BE2C (cell line): ENCODE data around the gene ADRA1B.

Experiments
- DNase-seq: peaks from one replicate; pipeline ENCODE4 v3.0.0-alpha.2; 2020
- H3K27me3 ChIP-seq: fragments of 250-450 bp; sonication (Bioruptor Pico); 2 replicates; pipeline ENCODE4 v1.5.1; 2020; ENCODE audit warnings: mild to moderate bottlenecking
- H3K36me3 ChIP-seq: fragments of 250-450 bp; sonication (Bioruptor Pico); 2 replicates; pipeline ENCODE4 v1.5.1; 2020; ENCODE audit warnings: mild to moderate bottlenecking
- H3K4me1 ChIP-seq: fragments of 250-450 bp; sonication (Bioruptor Pico); 2 replicates; pipeline ENCODE4 v1.5.1; 2020
- H3K4me3 ChIP-seq: 2 replicates; pipeline ENCODE4 v1.5.1; 2011; ENCODE audit warnings: low read depth, low read length
- H3K9me3 ChIP-seq: fragments of 250-450 bp; sonication (Bioruptor Pico); 2 replicates; pipeline ENCODE4 v1.5.1; 2020
- CTCF ChIP-seq: IDR thresholded peaks from 2 replicates; pipeline ENCODE4 v1.5.1; 2012; ENCODE audit warnings: mild to moderate bottlenecking, low read depth, low read length

The ADRA1B gene

GRCh38 chr5:159913501-159913900 lies 2.8 kb upstream of the ADRA1B start:
- Histone ChIP-seq H3K36me3 (no peaks in the 10 kb centered on the region), H3K27me3 (peaks cover 69% of the 10 kb centered on the region), H3K4me3 (no peak overlapping the region), H3K4me1 (no peaks in the 10 kb centered on the region), H3K9me3 (no peaks in the 10 kb centered on the region)
- no peak for TF ChIP-seq CTCF
- no peak for DNase-seq

- no peak for DNase-seq
- peaks cover 84% of the 10 kb centered on the region for H3K27me3 ChIP-seq
- no peaks in the 10 kb centered on the region for H3K36me3 ChIP-seq
- peak; percentile 10; the same call in 1 of the 2 replicates for TF ChIP-seq CTCF
- H3K9me3 ChIP-seq, result no peaks in the 10 kb centered on the region
- no peaks in the 10 kb centered on the region for H3K4me1 ChIP-seq
- peak overlapping the region; percentile 31 for H3K4me3 ChIP-seq
These were observed 819 bp downstream of the ADRA1B start for GRCh38 chr5:159916841-159917761.

GRCh38 chr5:159917994-159918393 lies 1.7 kb downstream of the ADRA1B start:
- no peaks in the 10 kb centered on the region for H3K4me1 ChIP-seq
- H3K36me3 ChIP-seq, result no peaks in the 10 kb centered on the region
- H3K4me3 ChIP-seq, result no peak overlapping the region
- no peak for TF ChIP-seq CTCF
- DNase-seq, result no peak
- no peaks in the 10 kb centered on the region for H3K9me3 ChIP-seq
- H3K27me3 ChIP-seq, result peaks cover 93% of the 10 kb centered on the region

- Histone ChIP-seq H3K4me1 (no peaks in the 10 kb centered on the region), H3K36me3 (no peaks in the 10 kb centered on the region), H3K4me3 (no peak overlapping the region), H3K27me3 (peaks cover 100% of the 10 kb centered on the region), H3K9me3 (no peaks in the 10 kb centered on the region)
- no peak for TF ChIP-seq CTCF
- no peak for DNase-seq
These were observed 5.4 kb downstream of the ADRA1B start for GRCh38 chr5:159921721-159922120.

- Histone ChIP-seq H3K4me3 (no peak overlapping the region), H3K9me3 (no peaks in the 10 kb centered on the region), H3K27me3 (peaks cover 100% of the 10 kb centered on the region), H3K36me3 (no peaks in the 10 kb centered on the region), H3K4me1 (no peaks in the 10 kb centered on the region)
- no peak for TF ChIP-seq CTCF
- DNase-seq, result no peak
These were observed 6.7 kb downstream of the ADRA1B start for GRCh38 chr5:159923008-159923407.
